Measurements from ENCODE around the gene MSRB1. TPM values are rescaled to one million over a fixed set of nuclear protein-coding genes. Genes with fewer than 3 reads are reported as not detected.

The MSRB1 gene
- total and polyA plus RNA-seq, 2 of the 13 experiments (the other 11 are each of a cell fraction or from before 2014, with no cell fraction given), result 32.1 to 75.4 TPM

GRCh38 chr16:1964506-1965395 lies 21.8 kb upstream of the MSRB1 start, which contains the start of gene RPS2 (continued):
- TF ChIP-seq GFI1 (CRISPR knock-in tag; IDR thresholded peaks at IDR 0.05; ENCODE audit: borderline replicate concordance) (peak; percentile 43; the same call in 1 of the 2 replicates), NFKB2 (CRISPR knock-in tag; IDR thresholded peaks at IDR 0.05; ENCODE audit: borderline replicate concordance) (peak; percentile 75; the same call in 1 of the 2 replicates), U2AF2 (IDR thresholded peaks at IDR 0.05; ENCODE audit: low read depth, low read length) (no peak), ZNF136 (CRISPR knock-in tag; IDR thresholded peaks at IDR 0.05; ENCODE audit: low read depth) (no peak), MTF1 (CRISPR knock-in tag; IDR thresholded peaks at IDR 0.05) (0 out of 2 replicates have a peak, but pooled peaks have one; percentile 34), SIN3A (IDR thresholded peaks at IDR 0.05; ENCODE audit: borderline replicate concordance, low read depth, low read length) (peak; percentile 90; the same call in 1 of the 2 replicates), SNRNP70 (IDR thresholded peaks at IDR 0.05; ENCODE audit: low read depth, low read length) (no peak), PITX1 (CRISPR knock-in tag; IDR thresholded peaks at IDR 0.05) (peak; percentile 61), IRF1 (CRISPR knock-in tag; IDR thresholded peaks at IDR 0.05; ENCODE audit: low read depth) (peak; percentile 81; the same call in 1 of the 2 replicates), THRA (CRISPR knock-in tag; IDR thresholded peaks at IDR 0.05; ENCODE audit: borderline replicate concordance) (no peak), ZNF343 (CRISPR knock-in tag; IDR thresholded peaks at IDR 0.05) (peak; percentile 79; the same call in 1 of the 2 replicates), ZNF10 (CRISPR knock-in tag; IDR thresholded peaks at IDR 0.05; ENCODE audit: borderline replicate concordance, low read depth) (no peak), MAZ (IDR thresholded peaks at IDR 0.05; ENCODE audit: borderline replicate concordance, low read depth, low read length) (peak; percentile 92), MAZ (CRISPR knock-in tag; IDR thresholded peaks at IDR 0.05; ENCODE audit: low read depth) (peak; percentile 86), ZBED4 (CRISPR knock-in tag; IDR thresholded peaks at IDR 0.05; ENCODE audit: borderline replicate concordance) (0 out of 2 replicates have a peak, but pooled peaks have one; percentile 58), KLF6 (CRISPR knock-in tag; IDR thresholded peaks at IDR 0.05) (peak; percentile 91; the same call in 1 of the 2 replicates), ZNF83 (CRISPR knock-in tag; IDR thresholded peaks at IDR 0.05; ENCODE audit: borderline replicate concordance) (no peak), ZNF670 (CRISPR knock-in tag; IDR thresholded peaks at IDR 0.05; ENCODE audit: borderline replicate concordance) (no peak), ZFP82 (CRISPR knock-in tag; IDR thresholded peaks at IDR 0.05; ENCODE audit: borderline replicate concordance) (0 out of 2 replicates have a peak, but pooled peaks have one; percentile 28), ZBTB34 (CRISPR knock-in tag; IDR thresholded peaks at IDR 0.05) (no peak), ZNF780A (CRISPR knock-in tag; IDR thresholded peaks at IDR 0.05) (no peak)

Measured in HepG2 (cell line).